ENCODE measurements around the gene LGALS8. TPM values are rescaled to one million over a fixed set of nuclear protein-coding genes. Genes with fewer than 3 reads are reported as not detected.

LGALS8 gene
- total RNA-seq, 1 donor from 2014 or later, result 27.4 TPM

- no peak for TF ChIP-seq CTCF (IDR thresholded peaks at IDR 0.05; ENCODE audit: unreplicated experiment)
- no peak overlapping the region for H3K27ac Mint-ChIP-seq
- no peak for DNase-seq (ENCODE audit: low spot score, unreplicated experiment)
- no peak overlapping the region for H3K4me3 Mint-ChIP-seq (ENCODE audit: low read depth)
- no peaks in the 10 kb centered on the region for H3K27me3 Mint-ChIP-seq
- peaks cover 11% of the 10 kb centered on the region for H3K36me3 Mint-ChIP-seq (ENCODE audit: insufficient read depth)
- no peaks in the 10 kb centered on the region for H3K9me3 Mint-ChIP-seq (ENCODE audit: low read depth)
- H3K4me1 Mint-ChIP-seq (ENCODE audit: low read depth), result peaks cover 5% of the 10 kb centered on the region
Measured at GRCh38 chr1:236530959-236531358, 7.2 kb downstream of the LGALS8 start.

- no peak for DNase-seq (ENCODE audit: low spot score, unreplicated experiment)
- peaks cover 5% of the 10 kb centered on the region for H3K4me1 Mint-ChIP-seq (ENCODE audit: low read depth)
- no peaks in the 10 kb centered on the region for H3K9me3 Mint-ChIP-seq (ENCODE audit: low read depth)
- H3K27me3 Mint-ChIP-seq, result no peaks in the 10 kb centered on the region
- TF ChIP-seq CTCF (IDR thresholded peaks at IDR 0.05; ENCODE audit: unreplicated experiment), result no peak
- no peak overlapping the region for H3K4me3 Mint-ChIP-seq (ENCODE audit: low read depth)
- no peak overlapping the region for H3K27ac Mint-ChIP-seq
- peaks cover 4% of the 10 kb centered on the region for H3K36me3 Mint-ChIP-seq (ENCODE audit: insufficient read depth)
Measured at GRCh38 chr1:236532850-236533249, 9.1 kb downstream of the LGALS8 start.

GRCh38 chr1:236534151-236534651, 10.4 kb downstream of the LGALS8 start:
- DNase-seq (ENCODE audit: low spot score, unreplicated experiment), result no peak
- Mint-ChIP-seq H3K4me1 (ENCODE audit: low read depth) (peaks cover 5% of the 10 kb centered on the region), H3K27me3 (no peaks in the 10 kb centered on the region), H3K9me3 (ENCODE audit: low read depth) (no peaks in the 10 kb centered on the region), H3K27ac (no peak overlapping the region), H3K36me3 (ENCODE audit: insufficient read depth) (peaks cover 4% of the 10 kb centered on the region), H3K4me3 (ENCODE audit: low read depth) (no peak overlapping the region)
- TF ChIP-seq CTCF (IDR thresholded peaks at IDR 0.05; ENCODE audit: unreplicated experiment), result no peak

- TF ChIP-seq CTCF (IDR thresholded peaks at IDR 0.05; ENCODE audit: unreplicated experiment), result no peak
- no peak for DNase-seq (ENCODE audit: low spot score, unreplicated experiment)
- no peak overlapping the region for H3K4me3 Mint-ChIP-seq (ENCODE audit: low read depth)
- peaks cover 5% of the 10 kb centered on the region for H3K4me1 Mint-ChIP-seq (ENCODE audit: low read depth)
- no peak overlapping the region for H3K27ac Mint-ChIP-seq
- no peaks in the 10 kb centered on the region for H3K9me3 Mint-ChIP-seq (ENCODE audit: low read depth)
- no peaks in the 10 kb centered on the region for H3K27me3 Mint-ChIP-seq
- peaks cover 8% of the 10 kb centered on the region for H3K36me3 Mint-ChIP-seq (ENCODE audit: insufficient read depth)
Measured at GRCh38 chr1:236535190-236535589, 11.4 kb downstream of the LGALS8 start.

GRCh38 chr1:236535662-236536161, 11.9 kb downstream of the LGALS8 start:
- peaks cover 5% of the 10 kb centered on the region for H3K4me1 Mint-ChIP-seq (ENCODE audit: low read depth)
- H3K9me3 Mint-ChIP-seq (ENCODE audit: low read depth), result no peaks in the 10 kb centered on the region
- no peak overlapping the region for H3K4me3 Mint-ChIP-seq (ENCODE audit: low read depth)
- peaks cover 8% of the 10 kb centered on the region for H3K36me3 Mint-ChIP-seq (ENCODE audit: insufficient read depth)
- DNase-seq (ENCODE audit: low spot score, unreplicated experiment), result no peak
- peak overlapping the region; percentile 29 for H3K27ac Mint-ChIP-seq
- TF ChIP-seq CTCF (IDR thresholded peaks at IDR 0.05; ENCODE audit: unreplicated experiment), result no peak
- no peaks in the 10 kb centered on the region for H3K27me3 Mint-ChIP-seq

Data from progenitor cell of endocrine pancreas (in vitro differentiated cells).